ENCODE data around the gene WTAP.
A peak's percentile ranks its signal among the peaks of the same experiment; 100 is the strongest.

WTAP gene

DNA sequence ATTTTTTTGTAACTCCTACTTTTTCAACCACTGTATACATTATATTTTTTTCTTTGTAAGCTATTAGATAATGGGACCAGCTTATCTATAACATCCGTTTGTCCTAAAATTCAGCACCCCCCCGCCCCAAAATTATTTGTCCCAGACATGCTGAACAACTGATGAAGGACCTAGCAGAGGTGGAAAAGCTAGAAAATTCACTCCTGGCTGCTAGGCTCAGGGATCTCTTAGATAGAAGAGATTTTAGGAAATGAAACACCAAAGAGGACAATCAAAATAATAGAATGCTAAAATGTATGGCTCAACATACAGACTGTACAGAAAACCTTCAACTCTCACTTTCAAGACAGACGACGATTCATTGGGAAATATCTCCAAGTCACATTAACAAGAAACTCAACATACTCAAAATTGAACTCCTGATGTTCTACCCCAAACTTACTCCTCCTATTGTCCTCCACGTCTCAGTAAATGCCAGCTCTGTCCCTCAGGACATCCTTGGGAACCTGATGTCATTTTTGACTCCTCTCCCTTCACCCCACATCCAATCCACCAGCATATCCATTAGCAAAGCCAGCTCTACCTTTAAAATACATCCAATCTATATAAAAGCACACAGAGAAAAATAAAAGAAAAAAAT lies 38.9 kb upstream of the WTAP start:
- TF ChIP-seq TCF12 (IDR thresholded peaks at IDR 0.05; ENCODE audit: low read depth) (no peak), EGR1 (IDR thresholded peaks at IDR 0.05) (no peak), ZBTB7A (IDR thresholded peaks at IDR 0.05; ENCODE audit: low read depth) (no peak), YY1 (IDR thresholded peaks at IDR 0.05; ENCODE audit: low read depth) (no peak), TEAD4 (IDR thresholded peaks at IDR 0.05) (no peak), EP300 (IDR thresholded peaks at IDR 0.05; ENCODE audit: borderline replicate concordance) (no peak), CEBPB (IDR thresholded peaks at IDR 0.05) (no peak), NFIC (IDR thresholded peaks at IDR 0.05) (no peak), TAF1 (IDR thresholded peaks at IDR 0.05; ENCODE audit: low read depth) (no peak), FOXM1 (IDR thresholded peaks at IDR 0.05; ENCODE audit: borderline replicate concordance, low read depth) (no peak), CREB1 (IDR thresholded peaks at IDR 0.05; ENCODE audit: low read depth) (no peak), RAD21 (IDR thresholded peaks at IDR 0.05; ENCODE audit: low read depth) (no peak)
- TF ChIP-seq, protein P1, sequence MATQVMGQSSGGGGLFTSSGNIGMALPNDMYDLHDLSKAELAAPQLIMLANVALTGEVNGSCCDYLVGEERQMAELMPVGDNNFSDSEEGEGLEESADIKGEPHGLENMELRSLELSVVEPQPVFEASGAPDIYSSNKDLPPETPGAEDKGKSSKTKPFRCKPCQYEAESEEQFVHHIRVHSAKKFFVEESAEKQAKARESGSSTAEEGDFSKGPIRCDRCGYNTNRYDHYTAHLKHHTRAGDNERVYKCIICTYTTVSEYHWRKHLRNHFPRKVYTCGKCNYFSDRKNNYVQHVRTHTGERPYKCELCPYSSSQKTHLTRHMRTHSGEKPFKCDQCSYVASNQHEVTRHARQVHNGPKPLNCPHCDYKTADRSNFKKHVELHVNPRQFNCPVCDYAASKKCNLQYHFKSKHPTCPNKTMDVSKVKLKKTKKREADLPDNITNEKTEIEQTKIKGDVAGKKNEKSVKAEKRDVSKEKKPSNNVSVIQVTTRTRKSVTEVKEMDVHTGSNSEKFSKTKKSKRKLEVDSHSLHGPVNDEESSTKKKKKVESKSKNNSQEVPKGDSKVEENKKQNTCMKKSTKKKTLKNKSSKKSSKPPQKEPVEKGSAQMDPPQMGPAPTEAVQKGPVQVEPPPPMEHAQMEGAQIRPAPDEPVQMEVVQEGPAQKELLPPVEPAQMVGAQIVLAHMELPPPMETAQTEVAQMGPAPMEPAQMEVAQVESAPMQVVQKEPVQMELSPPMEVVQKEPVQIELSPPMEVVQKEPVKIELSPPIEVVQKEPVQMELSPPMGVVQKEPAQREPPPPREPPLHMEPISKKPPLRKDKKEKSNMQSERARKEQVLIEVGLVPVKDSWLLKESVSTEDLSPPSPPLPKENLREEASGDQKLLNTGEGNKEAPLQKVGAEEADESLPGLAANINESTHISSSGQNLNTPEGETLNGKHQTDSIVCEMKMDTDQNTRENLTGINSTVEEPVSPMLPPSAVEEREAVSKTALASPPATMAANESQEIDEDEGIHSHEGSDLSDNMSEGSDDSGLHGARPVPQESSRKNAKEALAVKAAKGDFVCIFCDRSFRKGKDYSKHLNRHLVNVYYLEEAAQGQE (IDR thresholded peaks at IDR 0.05; ENCODE audit: low read depth): no peak
- TF ChIP-seq, protein P2, sequence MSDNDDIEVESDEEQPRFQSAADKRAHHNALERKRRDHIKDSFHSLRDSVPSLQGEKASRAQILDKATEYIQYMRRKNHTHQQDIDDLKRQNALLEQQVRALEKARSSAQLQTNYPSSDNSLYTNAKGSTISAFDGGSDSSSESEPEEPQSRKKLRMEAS (IDR thresholded peaks at IDR 0.05): no peak
- TF ChIP-seq, protein P3, sequence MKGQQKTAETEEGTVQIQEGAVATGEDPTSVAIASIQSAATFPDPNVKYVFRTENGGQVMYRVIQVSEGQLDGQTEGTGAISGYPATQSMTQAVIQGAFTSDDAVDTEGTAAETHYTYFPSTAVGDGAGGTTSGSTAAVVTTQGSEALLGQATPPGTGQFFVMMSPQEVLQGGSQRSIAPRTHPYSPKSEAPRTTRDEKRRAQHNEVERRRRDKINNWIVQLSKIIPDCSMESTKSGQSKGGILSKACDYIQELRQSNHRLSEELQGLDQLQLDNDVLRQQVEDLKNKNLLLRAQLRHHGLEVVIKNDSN (IDR thresholded peaks at IDR 0.05): no peak

- TF ChIP-seq, protein P1 (IDR thresholded peaks at IDR 0.05; ENCODE audit: low read depth): no peak
- TF ChIP-seq YY1 (IDR thresholded peaks at IDR 0.05; ENCODE audit: low read depth) (no peak), CEBPB (IDR thresholded peaks at IDR 0.05) (no peak), RAD21 (IDR thresholded peaks at IDR 0.05; ENCODE audit: low read depth) (no peak), NFIC (IDR thresholded peaks at IDR 0.05) (no peak)
These were observed 38.3 kb upstream of the WTAP start for GRCh38 chr6:159689001-159689400.

DNA sequence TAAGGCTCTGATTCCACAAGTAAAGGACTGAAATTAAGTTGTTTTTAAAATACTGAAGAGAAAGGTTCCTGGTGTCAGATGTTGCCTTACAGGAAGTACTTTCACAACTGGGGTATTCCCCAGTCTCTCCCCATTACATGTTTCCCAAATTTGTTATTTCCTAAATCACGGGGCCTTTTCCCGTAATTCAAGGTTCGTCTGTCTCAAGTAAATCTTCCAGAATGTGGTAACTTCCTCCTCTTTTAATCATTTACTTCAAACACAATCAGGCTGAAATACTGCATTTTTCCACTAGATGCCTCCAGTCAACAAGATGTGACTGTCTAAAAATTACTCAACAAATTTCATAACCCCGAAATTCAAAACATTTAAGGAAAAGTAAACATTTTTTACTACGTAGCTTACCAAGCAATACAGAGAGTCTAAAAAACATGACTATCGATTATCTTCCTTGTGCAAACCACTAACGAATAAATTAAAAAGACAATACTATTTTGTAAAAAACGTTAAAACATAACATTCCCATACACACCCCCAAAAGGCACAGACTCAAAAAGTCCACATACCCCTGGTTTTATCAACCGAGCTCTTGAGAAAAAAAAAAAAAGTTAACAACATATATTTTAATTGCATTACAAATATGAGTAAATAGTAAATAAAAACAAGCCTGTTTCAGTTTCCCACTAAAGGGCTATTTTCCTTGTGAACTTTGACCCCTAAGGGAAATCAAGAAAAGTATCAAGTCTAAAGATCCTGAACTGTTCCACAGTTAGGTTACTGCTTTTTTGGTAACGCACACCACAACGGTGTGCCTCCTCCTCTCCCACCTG lies 36.0 kb upstream of the WTAP start:
- TF ChIP-seq ZBTB7A (IDR thresholded peaks at IDR 0.05; ENCODE audit: low read depth) (no peak), RAD21 (IDR thresholded peaks at IDR 0.05; ENCODE audit: low read depth) (peak; percentile 42)

- TF ChIP-seq EGR1 (IDR thresholded peaks at IDR 0.05) (no peak), ZBTB7A (IDR thresholded peaks at IDR 0.05; ENCODE audit: low read depth) (no peak), NFIC (IDR thresholded peaks at IDR 0.05) (no peak)
- TF ChIP-seq, protein P1 (IDR thresholded peaks at IDR 0.05; ENCODE audit: low read depth): no peak
These were observed 35.4 kb upstream of the WTAP start for GRCh38 chr6:159691963-159692287.

DNA sequence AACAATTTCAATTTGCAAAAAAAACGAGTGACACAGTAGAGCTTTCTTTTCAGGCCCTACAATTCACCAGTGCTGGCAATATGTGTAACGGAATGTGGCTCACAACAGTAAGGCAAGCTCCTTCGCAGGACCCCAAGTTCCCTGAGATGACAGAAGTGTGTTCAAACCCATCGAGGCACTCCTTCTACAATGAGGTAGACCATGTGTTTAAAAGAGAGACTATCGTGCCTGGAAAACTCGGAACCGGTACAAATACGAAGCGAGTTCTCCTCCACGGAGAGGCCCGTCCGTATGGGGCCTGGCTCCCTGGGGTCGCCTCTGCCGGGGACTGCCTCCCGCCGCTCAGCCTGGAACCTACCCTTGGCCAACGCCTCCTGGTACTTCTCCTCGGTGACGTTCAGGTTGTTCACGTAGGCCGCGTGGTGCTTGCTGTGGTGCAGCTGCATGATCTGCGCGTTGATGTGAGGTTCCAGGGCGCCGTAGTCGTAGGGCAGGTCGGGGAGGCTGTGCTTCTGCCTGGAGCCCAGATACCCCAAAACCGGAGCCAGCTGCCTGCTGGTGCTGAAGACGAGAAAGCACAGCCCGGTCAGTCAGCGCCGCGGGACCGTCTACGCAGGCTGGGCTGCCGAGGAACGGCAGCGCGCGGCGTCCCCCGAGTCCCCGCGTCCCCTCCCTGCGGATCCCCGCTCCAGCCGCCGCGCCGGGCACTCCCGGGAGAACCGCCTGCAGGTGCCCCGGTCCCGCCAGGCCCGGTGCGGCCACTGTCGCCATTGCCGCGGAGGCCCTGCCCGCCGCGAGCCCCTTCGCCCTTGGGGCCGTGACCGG lies 34.8 kb upstream of the WTAP start:
- TF ChIP-seq EP300 (IDR thresholded peaks at IDR 0.05; ENCODE audit: borderline replicate concordance): no peak
- TF ChIP-seq, protein P2 (IDR thresholded peaks at IDR 0.05): peak; percentile 56; the same call in 1 of the 2 replicates
- TF ChIP-seq, protein P1 (IDR thresholded peaks at IDR 0.05; ENCODE audit: low read depth): no peak
